ENCODE measurements around the gene NCS1.
A peak's percentile ranks its signal among the peaks of the same experiment; 100 is the strongest.

- TF ChIP-seq EP300 (IDR thresholded peaks at IDR 0.05; ENCODE audit: borderline replicate concordance) (no peak), CEBPB (IDR thresholded peaks at IDR 0.05) (no peak), RAD21 (IDR thresholded peaks at IDR 0.05; ENCODE audit: low read depth) (no peak), TCF12 (IDR thresholded peaks at IDR 0.05; ENCODE audit: low read depth) (no peak), TAF1 (IDR thresholded peaks at IDR 0.05; ENCODE audit: low read depth) (no peak), CREB1 (IDR thresholded peaks at IDR 0.05; ENCODE audit: low read depth) (no peak), NFIC (IDR thresholded peaks at IDR 0.05) (no peak), MAX (IDR thresholded peaks at IDR 0.05) (peak; percentile 59; the same call in 1 of the 2 replicates), YY1 (IDR thresholded peaks at IDR 0.05; ENCODE audit: low read depth) (no peak)
- TF ChIP-seq, protein P1, sequence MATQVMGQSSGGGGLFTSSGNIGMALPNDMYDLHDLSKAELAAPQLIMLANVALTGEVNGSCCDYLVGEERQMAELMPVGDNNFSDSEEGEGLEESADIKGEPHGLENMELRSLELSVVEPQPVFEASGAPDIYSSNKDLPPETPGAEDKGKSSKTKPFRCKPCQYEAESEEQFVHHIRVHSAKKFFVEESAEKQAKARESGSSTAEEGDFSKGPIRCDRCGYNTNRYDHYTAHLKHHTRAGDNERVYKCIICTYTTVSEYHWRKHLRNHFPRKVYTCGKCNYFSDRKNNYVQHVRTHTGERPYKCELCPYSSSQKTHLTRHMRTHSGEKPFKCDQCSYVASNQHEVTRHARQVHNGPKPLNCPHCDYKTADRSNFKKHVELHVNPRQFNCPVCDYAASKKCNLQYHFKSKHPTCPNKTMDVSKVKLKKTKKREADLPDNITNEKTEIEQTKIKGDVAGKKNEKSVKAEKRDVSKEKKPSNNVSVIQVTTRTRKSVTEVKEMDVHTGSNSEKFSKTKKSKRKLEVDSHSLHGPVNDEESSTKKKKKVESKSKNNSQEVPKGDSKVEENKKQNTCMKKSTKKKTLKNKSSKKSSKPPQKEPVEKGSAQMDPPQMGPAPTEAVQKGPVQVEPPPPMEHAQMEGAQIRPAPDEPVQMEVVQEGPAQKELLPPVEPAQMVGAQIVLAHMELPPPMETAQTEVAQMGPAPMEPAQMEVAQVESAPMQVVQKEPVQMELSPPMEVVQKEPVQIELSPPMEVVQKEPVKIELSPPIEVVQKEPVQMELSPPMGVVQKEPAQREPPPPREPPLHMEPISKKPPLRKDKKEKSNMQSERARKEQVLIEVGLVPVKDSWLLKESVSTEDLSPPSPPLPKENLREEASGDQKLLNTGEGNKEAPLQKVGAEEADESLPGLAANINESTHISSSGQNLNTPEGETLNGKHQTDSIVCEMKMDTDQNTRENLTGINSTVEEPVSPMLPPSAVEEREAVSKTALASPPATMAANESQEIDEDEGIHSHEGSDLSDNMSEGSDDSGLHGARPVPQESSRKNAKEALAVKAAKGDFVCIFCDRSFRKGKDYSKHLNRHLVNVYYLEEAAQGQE (IDR thresholded peaks at IDR 0.05; ENCODE audit: low read depth), result no peak
Observed at GRCh38 chr9:130265431-130266235, 93.4 kb downstream of the NCS1 start, which contains the start of gene HMCN2.

Measured in Ishikawa (cell line).